SJCRH30 (cell line): ENCODE data around the gene SLC41A3. TPM values are rescaled to one million over a fixed set of nuclear protein-coding genes. Genes with fewer than 3 reads are reported as not detected.
"Not testable (repeated sequence)": the region's sequence is repeated elsewhere in the genome, so short reads cannot be mapped to it uniquely, and the experiment has no call there.

Source experiments
- DNase-seq, 2 experiments: peaks; one replicate each; pipeline ENCODE4 v3.0.0-alpha.2; 2015 to 2020
- H3K27ac ChIP-seq: fragments of 250-450 bp; sonication (Bioruptor Pico); 2 replicates; pipeline ENCODE4 v1.5.1; 2020; ENCODE audit warnings: mild to moderate bottlenecking, moderate library complexity
- H3K27me3 ChIP-seq: fragments of 250-450 bp; sonication (Bioruptor Pico); 2 replicates; pipeline ENCODE4 v1.5.1; 2020; ENCODE audit warnings: mild to moderate bottlenecking, moderate library complexity
- H3K36me3 ChIP-seq: fragments of 250-450 bp; sonication (Bioruptor Pico); 2 replicates; pipeline ENCODE4 v1.5.1; 2020; ENCODE audit warnings: mild to moderate bottlenecking, moderate library complexity
- H3K4me1 ChIP-seq: fragments of 250-450 bp; sonication (Bioruptor Pico); 2 replicates; pipeline ENCODE4 v1.5.1; 2020; ENCODE audit warnings: mild to moderate bottlenecking, moderate library complexity
- H3K4me3 ChIP-seq: fragments of 250-450 bp; sonication (Bioruptor Pico); 2 replicates; pipeline ENCODE4 v1.5.1; 2020; ENCODE audit warnings: mild to moderate bottlenecking, moderate library complexity
- H3K9me3 ChIP-seq: fragments of 250-450 bp; sonication (Bioruptor Pico); replicated peaks from 2 replicates; pipeline ENCODE4 v1.5.1; 2020; ENCODE audit warnings: mild to moderate bottlenecking, moderate library complexity
- total RNA-seq: library from RNA; depleted of rRNA; stranded (reverse); fragments of >200 nt; shearing (Covaris generic); gene quantifications from 2 replicates; pipeline ENCODE4 v1.2.3, GENCODE V29; 2014

SLC41A3 gene
- total RNA-seq, 1 experiment from 2014 or later, result 32.5 TPM

DNA sequence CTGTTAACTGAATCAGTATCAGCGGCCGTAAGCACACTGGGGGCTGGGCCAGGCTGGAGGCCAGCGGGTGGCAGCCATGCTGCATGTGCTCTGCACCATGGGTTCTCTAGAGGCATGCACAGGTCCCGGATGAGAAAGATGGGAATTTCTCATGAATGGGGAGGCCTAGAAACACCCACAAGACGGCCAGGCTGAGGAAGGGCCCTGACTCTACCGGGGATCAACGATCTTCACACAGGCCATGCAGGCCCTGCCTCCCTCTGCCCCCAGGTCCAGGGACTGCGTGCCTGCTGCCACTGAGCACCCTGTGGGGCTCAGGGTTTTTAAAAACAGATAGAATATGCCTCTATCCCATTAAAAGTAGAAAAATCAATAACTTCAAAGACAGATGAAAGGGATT, 32.7 kb downstream of the SLC41A3 start:
- no peaks in the 10 kb centered on the region for H3K27me3 ChIP-seq
- no peak overlapping the region for H3K27ac ChIP-seq
- no peak overlapping the region for H3K4me3 ChIP-seq
- H3K9me3 ChIP-seq, result no peaks in the 10 kb centered on the region
- no peak for DNase-seq
- no peaks in the 10 kb centered on the region for H3K4me1 ChIP-seq
- H3K36me3 ChIP-seq, result no peaks in the 10 kb centered on the region

DNA sequence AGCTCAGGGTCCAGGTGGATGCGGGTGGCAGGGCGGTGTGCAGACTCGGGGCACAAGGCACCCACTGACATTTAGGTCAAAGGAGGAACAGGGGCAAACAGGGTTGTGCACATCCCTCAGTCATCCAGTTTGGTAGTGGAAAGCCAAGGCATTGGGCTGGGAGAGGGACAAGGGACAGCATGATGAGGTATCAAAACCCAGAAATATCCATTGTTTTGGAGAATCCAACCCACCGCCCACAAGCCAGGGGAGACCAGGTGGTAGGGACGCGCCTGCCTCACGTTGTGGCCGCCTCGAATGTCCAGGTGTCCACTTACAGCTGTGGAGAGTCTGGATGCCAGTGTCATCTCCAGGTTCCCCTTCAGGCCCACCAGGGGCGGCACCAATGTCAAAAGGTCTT, 33.3 kb downstream of the SLC41A3 start:
- Histone ChIP-seq H3K27me3 (no peaks in the 10 kb centered on the region), H3K36me3 (no peaks in the 10 kb centered on the region), H3K4me3 (no peak overlapping the region), H3K27ac (no peak overlapping the region), H3K4me1 (no peaks in the 10 kb centered on the region), H3K9me3 (no peaks in the 10 kb centered on the region)
- DNase-seq, result no peak

DNA sequence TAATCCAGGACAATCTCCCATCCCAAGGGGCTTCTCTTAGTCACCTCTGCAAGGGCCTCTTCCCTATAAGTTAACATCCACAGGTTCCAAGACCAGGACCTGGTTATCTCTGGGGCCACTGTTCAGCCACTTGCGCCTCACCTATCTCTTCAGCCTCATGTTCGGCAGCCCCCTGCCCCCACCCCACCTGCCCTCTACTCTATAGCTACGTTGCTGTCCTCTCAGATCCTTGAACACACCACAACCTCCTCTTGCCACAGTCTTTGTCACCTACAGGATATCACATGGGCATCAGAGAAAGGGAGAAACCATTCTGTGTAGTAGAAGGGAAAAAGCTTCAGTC, 33.9 kb downstream of the SLC41A3 start:
- no peaks in the 10 kb centered on the region for H3K4me1 ChIP-seq
- no peaks in the 10 kb centered on the region for H3K36me3 ChIP-seq
- no peak for DNase-seq
- H3K27ac ChIP-seq, result no peak overlapping the region
- no peak overlapping the region for H3K4me3 ChIP-seq
- no peaks in the 10 kb centered on the region for H3K9me3 ChIP-seq
- no peaks in the 10 kb centered on the region for H3K27me3 ChIP-seq

DNA sequence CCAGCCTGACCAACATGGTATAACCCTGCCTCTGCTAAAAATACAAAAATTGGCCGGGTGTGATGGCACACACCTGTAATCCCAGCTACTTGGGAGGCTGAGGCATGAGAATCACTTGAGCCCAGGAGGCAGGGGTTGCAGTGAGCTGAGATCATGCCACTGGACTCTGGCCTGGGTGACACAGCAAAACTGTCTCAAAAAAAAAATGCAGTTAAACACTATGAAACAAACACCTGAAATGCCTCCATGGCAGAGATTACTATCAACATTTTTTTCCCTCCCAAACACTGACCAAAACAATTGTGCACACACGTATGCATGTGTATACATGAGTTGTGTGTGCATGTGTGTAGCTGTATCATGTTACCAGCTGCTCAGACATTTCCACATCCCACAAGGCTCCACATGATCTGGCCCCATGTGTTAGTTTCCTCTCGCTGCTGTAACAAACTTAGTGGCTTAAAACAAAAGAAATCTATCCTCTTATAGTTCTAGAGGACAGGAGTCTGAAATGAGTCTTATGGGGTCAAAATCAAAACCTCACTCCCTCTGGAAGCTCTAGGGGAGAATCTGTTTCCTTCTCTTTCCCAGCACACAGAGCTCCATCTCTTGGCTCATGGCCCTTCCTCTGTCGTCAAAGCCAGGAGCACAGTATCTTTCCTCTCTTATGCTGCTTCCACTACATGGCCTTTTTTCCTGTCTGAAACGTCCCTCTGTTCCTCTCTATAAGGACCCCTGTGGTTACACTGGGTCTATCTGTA, 34.5 kb downstream of the SLC41A3 start:
- no peak overlapping the region for H3K4me3 ChIP-seq

DNA sequence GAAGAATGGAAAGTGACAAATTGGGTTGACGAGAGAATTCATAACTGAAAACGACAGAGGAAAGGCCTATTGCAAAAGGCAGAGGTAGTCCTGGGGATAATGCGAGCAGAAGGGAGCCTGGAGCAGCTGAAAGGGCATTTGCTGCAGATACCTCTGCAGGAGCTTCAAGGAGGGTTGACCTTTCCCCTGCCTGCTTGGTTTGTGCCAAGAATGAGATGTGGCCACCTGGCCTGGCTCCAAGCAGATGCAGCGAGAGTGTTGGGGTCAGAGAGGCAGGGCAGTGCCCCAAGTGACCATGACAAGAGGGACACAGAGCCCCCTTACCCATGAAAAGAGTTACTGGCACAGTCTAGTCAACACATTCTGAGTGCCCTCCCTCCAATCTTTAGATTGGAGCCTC, 43.5 kb downstream of the SLC41A3 start:
- H3K9me3 ChIP-seq, result 0 out of 2 replicates have a peak, but pooled peaks cover 2% of the 10 kb centered on the region
- H3K4me1 ChIP-seq, result no peaks in the 10 kb centered on the region
- H3K36me3 ChIP-seq, result 0 out of 2 replicates have a peak, but pooled peaks cover 2% of the 10 kb centered on the region
- H3K4me3 ChIP-seq, result no peak overlapping the region
- no peak overlapping the region for H3K27ac ChIP-seq
- DNase-seq, result no peak
- H3K27me3 ChIP-seq, result no peaks in the 10 kb centered on the region

More for the DNA sequence above, 34.5 kb downstream of the SLC41A3 start:
- H3K4me1 ChIP-seq, result no peaks in the 10 kb centered on the region
- no peaks in the 10 kb centered on the region for H3K36me3 ChIP-seq
- DNase-seq, result no peak
- H3K27me3 ChIP-seq, result no peaks in the 10 kb centered on the region
- no peaks in the 10 kb centered on the region for H3K9me3 ChIP-seq
- H3K27ac ChIP-seq, result no peak overlapping the region

DNA sequence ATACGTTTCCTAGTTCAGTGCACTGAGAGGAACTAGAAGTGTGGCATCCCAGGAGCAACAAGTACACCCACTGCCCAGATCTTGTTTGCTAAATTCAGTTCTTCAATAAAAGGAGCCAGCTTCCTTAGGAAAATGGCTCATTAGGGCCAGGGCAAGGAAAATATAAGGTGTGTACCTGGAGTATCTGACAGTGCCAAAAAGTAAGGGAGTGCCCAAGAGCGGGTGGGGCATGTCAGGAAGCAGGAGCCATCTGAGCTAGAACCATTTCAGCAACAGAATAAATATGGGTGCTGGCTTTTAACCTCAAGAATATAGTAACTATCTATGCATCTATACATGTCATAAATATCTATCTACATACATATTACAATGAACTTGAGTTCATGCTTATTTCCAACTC, 44.1 kb downstream of the SLC41A3 start:
- H3K4me1 ChIP-seq, result no peaks in the 10 kb centered on the region
- H3K4me3 ChIP-seq, result no peak overlapping the region
- H3K27me3 ChIP-seq, result no peaks in the 10 kb centered on the region
- 0 out of 2 replicates have a peak, but pooled peaks cover 2% of the 10 kb centered on the region for H3K36me3 ChIP-seq
- DNase-seq, result no peak
- H3K9me3 ChIP-seq, result 0 out of 2 replicates have a peak, but pooled peaks cover 2% of the 10 kb centered on the region
- H3K27ac ChIP-seq, result no peak overlapping the region

DNA sequence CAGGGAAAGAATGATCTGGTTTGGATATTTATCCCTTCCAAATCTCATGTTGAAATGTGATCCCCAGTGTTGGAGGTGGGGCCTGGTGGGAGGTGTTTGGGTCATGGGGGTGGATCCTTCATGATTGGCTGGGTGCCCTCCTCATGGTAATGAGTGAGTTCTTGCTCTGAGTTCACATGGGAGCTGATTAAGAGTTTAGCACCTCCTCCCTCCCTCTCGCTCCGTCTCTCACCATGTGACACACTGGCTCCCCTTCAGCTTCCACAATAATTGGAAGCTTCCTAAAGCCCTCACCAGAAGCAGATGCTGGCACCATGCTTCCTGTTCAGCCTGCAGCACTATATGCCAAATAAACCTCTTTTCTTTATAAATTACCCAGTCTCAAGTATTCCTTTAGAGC, 45.1 kb downstream of the SLC41A3 start:
- not testable (repeated sequence) for H3K9me3 ChIP-seq, H3K4me3 ChIP-seq, H3K4me1 ChIP-seq, H3K27ac ChIP-seq, H3K36me3 ChIP-seq, DNase-seq, H3K27me3 ChIP-seq

DNA sequence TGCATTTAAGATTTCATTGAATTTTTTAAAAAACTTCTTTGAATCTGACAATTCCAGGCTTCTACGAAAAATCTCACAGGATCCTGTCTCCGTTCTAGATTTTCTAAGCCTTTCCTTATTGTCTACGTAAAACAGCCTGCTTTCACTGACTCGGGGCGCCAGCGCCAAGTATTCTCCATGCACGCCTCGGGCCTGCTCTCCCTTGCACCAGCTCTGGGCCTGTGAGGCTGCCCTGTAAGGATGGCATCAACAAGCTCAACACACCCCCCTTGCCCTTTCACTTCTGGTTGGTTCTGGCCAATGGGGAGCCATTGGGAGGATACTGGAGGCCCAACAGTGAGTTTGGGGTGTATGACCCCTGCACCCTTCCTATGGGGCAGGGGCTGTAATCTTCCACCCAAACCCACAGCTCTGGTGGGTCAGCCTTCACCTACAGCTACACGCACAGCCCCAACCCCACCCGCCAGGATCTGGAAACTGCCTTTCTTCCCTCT, 47.8 kb downstream of the SLC41A3 start:
- H3K36me3 ChIP-seq, result 0 out of 2 replicates have a peak, but pooled peaks cover 2% of the 10 kb centered on the region
- no peaks in the 10 kb centered on the region for H3K9me3 ChIP-seq
- H3K4me1 ChIP-seq, result no peaks in the 10 kb centered on the region
- DNase-seq, result no peak
- no peak overlapping the region for H3K27ac ChIP-seq
- no peaks in the 10 kb centered on the region for H3K27me3 ChIP-seq
- H3K4me3 ChIP-seq, result no peak overlapping the region

DNA sequence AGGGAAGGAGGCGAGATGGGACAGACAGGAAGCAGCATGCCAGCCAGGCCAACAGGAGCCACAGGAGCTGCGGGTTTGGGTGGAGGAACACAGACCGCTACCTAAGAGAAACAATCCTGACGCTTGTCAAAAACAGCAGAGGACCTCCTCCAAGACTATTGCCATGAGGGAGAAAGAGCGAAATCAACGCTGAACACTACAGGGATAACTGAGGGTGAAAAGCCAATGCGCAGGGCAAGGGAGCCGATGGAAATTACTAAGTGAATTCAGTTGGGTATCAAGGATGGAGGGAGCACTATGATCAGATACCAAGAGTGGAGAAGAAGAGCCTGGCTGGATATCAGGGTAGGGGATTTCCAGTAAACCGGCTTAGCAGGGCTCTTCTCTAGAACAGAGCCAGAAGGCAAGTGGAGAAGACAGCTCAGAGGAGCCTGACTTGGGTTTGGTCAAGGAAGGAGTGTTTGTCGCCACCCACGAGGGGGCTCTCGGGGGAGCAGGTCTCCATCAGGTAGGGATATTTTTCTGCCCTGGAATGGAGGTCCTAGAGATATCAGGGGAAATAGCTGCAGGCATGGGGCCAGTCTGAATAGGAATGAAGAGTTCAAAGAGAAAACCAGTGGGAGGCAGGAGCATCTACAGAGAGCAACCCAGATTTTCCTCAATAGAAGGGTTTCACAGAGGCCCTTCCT, 48.4 kb downstream of the SLC41A3 start:
- Histone ChIP-seq H3K9me3 (no peaks in the 10 kb centered on the region), H3K4me3 (no peak overlapping the region), H3K27me3 (no peaks in the 10 kb centered on the region), H3K4me1 (no peaks in the 10 kb centered on the region), H3K36me3 (0 out of 2 replicates have a peak, but pooled peaks cover 2% of the 10 kb centered on the region), H3K27ac (no peak overlapping the region)
- no peak for DNase-seq

DNA sequence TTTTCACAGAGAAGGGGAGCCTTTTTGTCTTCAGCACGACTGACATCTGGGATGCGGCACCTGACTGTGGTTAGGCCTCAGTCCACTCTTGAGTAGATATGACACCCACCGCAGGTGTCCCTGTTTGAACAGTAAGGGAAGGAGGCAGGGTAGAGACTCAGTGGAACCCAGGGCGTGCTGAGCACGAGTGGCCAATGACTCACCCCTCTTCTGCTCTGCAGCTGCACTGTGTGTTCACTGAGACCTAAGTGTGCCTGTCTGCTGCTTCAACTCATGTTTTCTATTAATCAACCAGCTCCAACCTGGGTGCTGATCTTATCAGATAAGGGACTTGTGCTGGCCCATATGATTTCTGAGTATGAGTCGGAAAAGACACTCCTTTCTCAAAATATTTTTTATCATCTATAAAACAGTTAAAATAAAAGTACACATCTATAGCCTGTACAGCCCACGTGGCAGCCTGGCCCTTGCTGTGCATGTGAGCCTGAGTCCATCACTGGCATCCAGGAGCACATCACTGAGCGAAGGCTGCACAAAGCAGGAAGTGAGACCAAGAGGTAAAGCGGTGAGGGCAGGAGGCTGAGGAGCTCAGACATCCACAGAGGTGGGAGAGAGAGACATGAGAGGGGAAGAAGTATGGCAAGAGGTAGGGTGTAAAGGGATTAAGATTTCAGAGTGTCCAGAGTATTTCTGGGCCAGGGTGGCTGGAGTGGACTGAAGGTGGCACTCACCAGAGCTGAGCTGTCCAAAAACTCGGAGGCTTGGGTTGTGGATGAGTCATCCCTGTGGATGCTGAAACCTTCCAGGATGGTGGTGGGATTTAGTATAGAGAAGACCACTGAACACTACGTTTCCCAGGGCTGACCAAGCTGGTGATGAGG, 49.2 kb downstream of the SLC41A3 start:
- Histone ChIP-seq H3K36me3 (0 out of 2 replicates have a peak, but pooled peaks cover 2% of the 10 kb centered on the region), H3K4me1 (no peaks in the 10 kb centered on the region)
- DNase-seq, result no peak

DNA sequence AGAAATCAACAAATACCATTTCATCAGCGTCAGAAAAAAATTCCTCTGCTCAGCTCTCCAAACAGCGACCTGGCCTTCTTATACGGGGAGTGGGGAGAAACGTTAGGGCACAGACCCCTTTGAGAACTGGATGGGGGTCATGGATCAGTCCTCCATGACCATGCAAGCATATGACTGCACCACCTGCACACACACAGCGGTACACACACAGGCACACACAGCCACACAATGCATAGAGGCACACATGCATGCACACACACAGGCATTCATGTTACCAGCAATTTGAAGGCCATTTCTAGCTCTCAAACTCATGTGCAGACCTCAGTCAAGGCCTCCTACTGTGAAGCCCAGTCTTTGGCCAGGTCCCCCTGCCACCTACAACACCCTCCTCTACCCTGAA, 50.2 kb downstream of the SLC41A3 start:
- DNase-seq, result no peak

More for the DNA sequence above, 49.2 kb downstream of the SLC41A3 start:
- Histone ChIP-seq H3K4me3 (no peak overlapping the region), H3K27me3 (no peaks in the 10 kb centered on the region), H3K27ac (no peak overlapping the region), H3K9me3 (no peaks in the 10 kb centered on the region)

DNA sequence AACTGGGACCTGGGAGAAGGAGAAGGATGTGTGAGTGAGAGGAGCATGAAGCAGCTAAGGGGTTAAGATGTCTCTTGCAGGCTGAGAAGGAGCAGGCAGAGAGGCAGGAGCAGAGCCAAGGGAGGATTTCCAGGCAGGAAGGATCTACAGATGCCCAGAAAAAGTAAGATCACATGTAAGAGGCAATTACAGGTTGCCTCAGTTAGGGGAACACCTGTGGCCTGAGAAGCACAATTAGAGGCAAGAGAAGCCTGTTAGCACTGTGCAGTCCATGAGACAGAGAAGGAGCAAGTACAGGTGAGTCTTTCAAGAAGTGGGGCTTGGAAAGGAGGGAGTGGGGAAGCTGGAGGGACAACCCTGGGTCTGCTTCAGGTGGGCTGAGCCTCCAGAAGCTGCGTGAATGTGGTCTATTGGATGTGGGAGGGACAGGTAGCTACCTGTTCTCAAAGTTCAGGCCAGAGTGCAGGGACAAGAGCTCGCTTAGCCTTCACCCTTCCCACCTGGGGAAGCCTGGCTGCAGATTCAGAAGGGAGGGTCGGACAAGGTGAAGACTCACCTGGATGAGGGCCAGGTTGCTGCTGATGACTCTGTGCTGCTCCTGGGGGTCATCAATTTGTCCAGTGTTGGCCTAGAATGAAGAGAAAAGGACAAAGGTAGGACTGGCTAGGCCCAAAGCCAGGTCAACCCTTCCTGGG, 50.7 kb downstream of the SLC41A3 start:
- H3K27ac ChIP-seq, result no peak overlapping the region
- no peak for DNase-seq
- H3K4me1 ChIP-seq, result no peaks in the 10 kb centered on the region
- no peaks in the 10 kb centered on the region for H3K9me3 ChIP-seq
- H3K36me3 ChIP-seq, result no peaks in the 10 kb centered on the region
- no peak overlapping the region for H3K4me3 ChIP-seq
- no peaks in the 10 kb centered on the region for H3K27me3 ChIP-seq

More for the DNA sequence above, 50.2 kb downstream of the SLC41A3 start:
- no peaks in the 10 kb centered on the region for H3K9me3 ChIP-seq
- H3K4me1 ChIP-seq, result no peaks in the 10 kb centered on the region
- no peaks in the 10 kb centered on the region for H3K27me3 ChIP-seq
- 0 out of 2 replicates have a peak, but pooled peaks cover 2% of the 10 kb centered on the region for H3K36me3 ChIP-seq
- no peak overlapping the region for H3K4me3 ChIP-seq
- H3K27ac ChIP-seq, result no peak overlapping the region

DNA sequence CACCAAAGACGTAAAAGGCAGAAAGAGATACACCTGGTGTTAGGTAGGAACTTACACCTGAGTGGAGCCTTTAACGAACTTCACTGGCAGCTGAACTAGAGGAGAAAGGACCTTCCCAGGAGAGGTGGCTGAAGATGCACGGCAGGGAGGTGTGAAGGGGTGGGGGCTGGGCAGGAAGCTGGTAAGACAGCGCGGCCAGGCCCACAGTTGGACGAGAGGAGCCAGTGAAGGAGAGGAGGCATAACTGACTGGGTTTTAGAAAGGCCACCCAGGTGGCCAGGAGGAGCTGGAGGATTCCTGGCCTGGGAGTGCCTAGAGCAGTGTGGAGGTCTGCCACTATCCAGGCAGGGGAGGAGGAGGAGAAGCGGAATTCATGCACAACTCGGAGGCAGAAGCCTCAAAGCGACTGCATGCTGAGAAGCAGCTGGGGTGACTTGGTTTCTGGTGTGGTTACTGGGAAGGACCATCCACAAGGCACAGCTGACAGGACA, 51.9 kb downstream of the SLC41A3 start:
- no peaks in the 10 kb centered on the region for H3K27me3 ChIP-seq
- no peaks in the 10 kb centered on the region for H3K4me1 ChIP-seq
- no peaks in the 10 kb centered on the region for H3K36me3 ChIP-seq
- H3K27ac ChIP-seq, result no peak overlapping the region
- DNase-seq, result no peak
- no peak overlapping the region for H3K4me3 ChIP-seq
- H3K9me3 ChIP-seq, result 0 out of 2 replicates have a peak, but pooled peaks cover 6% of the 10 kb centered on the region

DNA sequence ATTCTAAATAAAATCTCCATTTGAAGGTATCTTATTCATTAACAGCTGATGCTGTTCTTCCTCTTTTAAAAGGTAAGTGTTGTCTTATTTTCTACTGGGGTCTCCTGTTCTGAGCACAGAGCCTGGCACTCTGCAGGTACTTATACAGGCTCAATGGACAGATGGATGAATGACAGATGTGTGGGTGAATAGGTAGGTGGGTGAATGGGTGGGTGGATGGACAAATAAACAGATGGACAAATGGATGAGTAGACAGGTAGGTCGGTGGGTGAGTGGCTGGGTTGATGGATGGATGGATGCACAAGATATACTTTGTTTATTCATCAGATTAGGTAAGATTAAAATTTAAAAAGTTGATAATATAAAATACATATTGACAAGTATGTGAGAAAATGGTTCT, 53.5 kb downstream of the SLC41A3 start:
- Histone ChIP-seq H3K4me1 (no peaks in the 10 kb centered on the region), H3K9me3 (0 out of 2 replicates have a peak, but pooled peaks cover 6% of the 10 kb centered on the region), H3K36me3 (no peaks in the 10 kb centered on the region), H3K27me3 (no peaks in the 10 kb centered on the region), H3K4me3 (no peak overlapping the region), H3K27ac (no peak overlapping the region)
- DNase-seq, result no peak
